HUES6 (cell line): ENCODE results near the gene ZBTB38.
A peak's percentile ranks its signal among the peaks of the same experiment; 100 is the strongest.

Source experiments
- H3K27ac ChIP-seq: 2 replicates; pipeline ENCODE4 v1.7.0; 2013; ENCODE audit warnings: low read depth, mild to moderate bottlenecking, low read length, inconsistent platforms
- H3K27me3 ChIP-seq: 2 replicates; pipeline ENCODE4 v1.6.1; 2013; ENCODE audit warnings: low read length; ENCODE audit not compliant: control insufficient read depth, insufficient read depth
- H3K36me3 ChIP-seq: 2 replicates; pipeline ENCODE4 v1.6.1; 2013; ENCODE audit warnings: low read length; ENCODE audit not compliant: control insufficient read depth, insufficient read depth
- H3K4me1 ChIP-seq: 2 replicates; pipeline ENCODE4 v1.6.1; 2013; ENCODE audit warnings: low read length; ENCODE audit not compliant: control insufficient read depth, insufficient read depth
- H3K4me3 ChIP-seq: 2 replicates; pipeline ENCODE4 v1.5.1; 2013; ENCODE audit warnings: low read depth, low read length
- H3K9ac ChIP-seq: one replicate; pipeline ENCODE4 v1.6.1; 2013; ENCODE audit warnings: mild to moderate bottlenecking, low read length
- H3K9me3 ChIP-seq: 2 replicates; pipeline ENCODE4 v1.6.1; 2013; ENCODE audit warnings: low read depth, low read length; ENCODE audit not compliant: control insufficient read depth, insufficient read depth

The ZBTB38 gene

DNA sequence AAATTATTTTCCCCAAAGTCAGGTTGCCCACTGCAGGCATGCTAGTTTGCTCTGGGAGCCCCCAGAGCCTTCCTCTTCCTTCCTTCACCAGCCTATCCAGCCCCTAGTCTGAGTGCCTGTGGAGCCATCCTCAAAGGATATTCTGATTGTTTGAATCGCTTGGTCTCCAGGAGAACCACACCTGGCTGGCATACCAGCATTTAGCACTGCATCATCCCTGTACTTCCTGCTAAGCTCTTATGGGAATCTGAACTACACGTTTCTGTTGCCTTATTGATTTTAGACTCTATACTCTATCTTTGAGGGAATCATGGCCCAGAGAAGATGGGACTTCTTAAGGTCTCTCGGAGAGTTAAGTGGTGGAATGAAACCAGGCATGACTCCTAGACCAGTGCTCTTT lies 26.3 kb downstream of the ZBTB38 start:
- Histone ChIP-seq H3K4me3 (no peak overlapping the region), H3K27ac (no peak overlapping the region), H3K36me3 (peaks cover 20% of the 10 kb centered on the region; the same call in 1 of the 2 replicates), H3K4me1 (peaks cover 42% of the 10 kb centered on the region), H3K9me3 (peaks cover 18% of the 10 kb centered on the region; the same call in 1 of the 2 replicates), H3K9ac (no peak overlapping the region), H3K27me3 (no peaks in the 10 kb centered on the region)

DNA sequence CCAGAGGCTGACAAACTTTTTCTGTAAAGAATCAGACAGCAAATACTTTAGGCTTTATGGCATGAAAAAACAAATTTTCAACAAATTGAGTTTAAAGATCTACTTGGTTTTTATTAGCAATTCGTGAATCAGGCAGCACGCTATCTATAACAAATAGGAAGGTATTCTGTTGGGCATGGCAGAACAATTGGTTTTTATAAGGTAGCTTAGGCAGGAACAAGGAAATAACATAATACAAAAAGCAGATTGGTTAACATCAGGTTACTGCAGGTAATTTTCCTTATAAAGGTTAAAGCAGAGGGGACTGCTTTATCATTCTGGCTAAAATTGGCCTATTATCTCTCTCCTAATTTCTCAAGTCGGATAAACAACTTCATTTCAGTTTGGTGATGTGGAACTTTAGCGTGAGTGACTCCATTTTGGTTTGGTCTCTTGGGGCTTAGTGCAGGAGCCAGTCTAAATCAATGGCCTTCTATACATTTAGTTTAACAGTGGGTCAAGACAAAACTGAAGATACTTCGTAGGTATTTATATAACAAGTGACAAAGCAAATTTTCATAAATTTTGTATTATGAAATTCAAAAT lies 26.8 kb downstream of the ZBTB38 start:
- Histone ChIP-seq H3K4me1 (peaks cover 45% of the 10 kb centered on the region), H3K9me3 (peaks cover 18% of the 10 kb centered on the region; the same call in 1 of the 2 replicates), H3K9ac (no peak overlapping the region), H3K36me3 (peaks cover 20% of the 10 kb centered on the region; the same call in 1 of the 2 replicates), H3K27me3 (no peaks in the 10 kb centered on the region), H3K27ac (no peak overlapping the region), H3K4me3 (no peak overlapping the region)

DNA sequence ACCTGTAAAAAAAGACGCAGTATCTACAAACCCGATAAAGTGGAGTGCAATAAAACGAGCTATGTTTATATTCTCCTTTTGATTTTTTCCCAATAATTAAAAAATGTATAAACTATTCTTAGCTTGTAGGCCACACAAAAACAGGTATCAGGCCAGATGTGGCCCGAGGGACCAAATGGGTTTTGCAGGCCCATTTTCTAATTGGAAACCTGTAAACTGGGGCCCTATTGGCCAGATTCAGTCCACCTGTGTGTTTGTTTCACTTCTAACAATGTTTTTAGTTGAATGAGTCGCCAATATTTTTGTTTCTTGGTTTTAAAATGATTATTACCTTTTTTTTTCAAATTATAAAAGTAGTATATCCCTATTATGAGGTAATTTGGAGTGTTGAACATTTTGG lies 29.7 kb downstream of the ZBTB38 start:
- Histone ChIP-seq H3K4me3 (no peak overlapping the region), H3K27me3 (peaks cover 3% of the 10 kb centered on the region; the same call in 1 of the 2 replicates), H3K9ac (no peak overlapping the region)

DNA sequence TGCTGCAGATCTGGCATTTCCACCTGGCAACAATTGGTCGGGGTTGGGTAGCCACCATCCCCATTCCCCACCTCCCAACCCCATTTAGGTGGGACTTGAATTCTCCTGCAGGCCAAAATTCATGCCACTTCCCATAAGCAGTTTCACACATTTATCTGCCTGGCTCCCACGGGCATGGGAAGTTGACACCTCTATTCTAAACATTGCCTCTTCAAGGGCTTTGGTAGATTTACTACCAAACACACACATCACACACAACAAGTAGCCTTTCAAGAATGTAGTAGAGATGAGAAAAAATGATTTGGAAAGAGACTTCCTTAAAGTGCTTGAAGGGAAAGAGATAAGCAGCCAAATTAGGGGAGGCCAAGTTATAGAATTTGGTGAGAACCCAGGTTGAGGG lies 30.9 kb downstream of the ZBTB38 start:
- peaks cover 27% of the 10 kb centered on the region; the same call in 1 of the 2 replicates for H3K36me3 ChIP-seq
- peaks cover 36% of the 10 kb centered on the region for H3K4me1 ChIP-seq
- no peak overlapping the region for H3K4me3 ChIP-seq
- no peak overlapping the region for H3K27ac ChIP-seq
- H3K27me3 ChIP-seq: peaks cover 16% of the 10 kb centered on the region
- H3K9me3 ChIP-seq: peaks cover 18% of the 10 kb centered on the region; the same call in 1 of the 2 replicates
- no peak overlapping the region for H3K9ac ChIP-seq

More for the DNA sequence above, 29.7 kb downstream of the ZBTB38 start:
- Histone ChIP-seq H3K27ac (no peak overlapping the region), H3K36me3 (peaks cover 20% of the 10 kb centered on the region; the same call in 1 of the 2 replicates), H3K9me3 (peaks cover 18% of the 10 kb centered on the region; the same call in 1 of the 2 replicates), H3K4me1 (peaks cover 46% of the 10 kb centered on the region)

DNA sequence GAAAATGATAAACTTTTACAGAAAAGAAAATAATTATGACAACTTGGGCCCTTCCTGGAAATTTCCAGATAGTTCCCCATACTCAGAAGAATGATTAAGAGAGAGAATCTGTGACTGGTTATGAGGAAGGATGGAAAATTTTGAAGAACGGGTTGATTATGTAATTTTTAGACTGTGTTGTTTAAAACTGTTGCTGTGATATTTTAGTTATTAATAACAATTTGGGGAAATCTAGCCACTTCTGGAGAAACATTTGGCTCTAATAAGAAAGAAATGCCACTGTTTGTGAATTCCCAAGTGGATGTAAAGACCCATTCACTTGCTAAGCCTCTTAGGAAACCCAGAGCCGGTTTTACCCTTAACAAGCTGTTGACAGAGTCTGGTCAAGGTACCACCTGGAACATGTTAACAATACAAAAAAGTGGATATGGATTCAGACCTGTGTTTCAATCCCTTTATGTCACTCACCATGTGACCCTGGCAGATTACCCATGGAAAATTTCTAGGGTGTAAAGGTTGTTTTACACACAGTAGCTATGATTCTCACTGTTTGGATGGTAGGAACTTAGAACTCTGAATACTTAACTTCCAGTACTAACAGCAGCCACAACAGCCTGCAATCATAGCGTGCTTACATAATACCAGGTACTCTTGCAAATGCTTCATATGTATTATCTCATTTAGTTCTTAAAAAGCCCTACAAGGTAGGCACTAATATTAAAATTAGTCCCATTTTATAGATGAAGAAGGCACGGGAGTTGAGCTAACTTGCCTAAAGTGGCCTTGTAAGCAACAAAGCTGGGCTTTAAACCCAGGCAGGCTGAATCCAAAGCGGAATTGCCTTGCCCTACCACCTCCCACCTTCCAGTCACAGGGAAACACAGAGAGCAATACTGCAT lies 32.0 kb downstream of the ZBTB38 start:
- H3K4me1 ChIP-seq: peaks cover 32% of the 10 kb centered on the region
- H3K36me3 ChIP-seq: peaks cover 37% of the 10 kb centered on the region; the same call in 1 of the 2 replicates
- H3K9ac ChIP-seq: no peak overlapping the region
- H3K4me3 ChIP-seq: no peak overlapping the region
- no peak overlapping the region for H3K27ac ChIP-seq
- peaks cover 21% of the 10 kb centered on the region for H3K27me3 ChIP-seq
- H3K9me3 ChIP-seq: peaks cover 18% of the 10 kb centered on the region; the same call in 1 of the 2 replicates

DNA sequence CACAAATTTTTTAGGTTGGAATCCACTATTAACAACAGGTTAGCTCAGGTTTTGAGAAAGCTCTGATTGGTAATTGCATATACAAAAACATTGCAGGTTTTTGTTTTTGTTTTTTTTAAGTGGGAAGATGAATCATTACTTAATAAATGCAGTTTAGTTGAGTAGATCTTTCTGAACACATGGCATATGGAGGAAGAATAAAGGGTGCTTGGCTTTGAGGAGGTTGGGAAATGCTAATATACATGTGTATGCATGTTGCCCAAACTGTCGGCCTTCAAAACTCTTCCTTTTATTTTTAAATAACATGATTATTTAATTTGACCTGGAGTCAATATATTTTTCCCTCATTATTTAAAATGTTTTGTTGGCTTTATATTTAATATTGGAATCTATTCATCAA lies 32.8 kb downstream of the ZBTB38 start:
- Histone ChIP-seq H3K4me3 (no peak overlapping the region), H3K27me3 (peaks cover 23% of the 10 kb centered on the region), H3K9me3 (peaks cover 15% of the 10 kb centered on the region; the same call in 1 of the 2 replicates), H3K4me1 (peaks cover 32% of the 10 kb centered on the region), H3K27ac (no peak overlapping the region), H3K9ac (no peak overlapping the region), H3K36me3 (peaks cover 38% of the 10 kb centered on the region; the same call in 1 of the 2 replicates)

DNA sequence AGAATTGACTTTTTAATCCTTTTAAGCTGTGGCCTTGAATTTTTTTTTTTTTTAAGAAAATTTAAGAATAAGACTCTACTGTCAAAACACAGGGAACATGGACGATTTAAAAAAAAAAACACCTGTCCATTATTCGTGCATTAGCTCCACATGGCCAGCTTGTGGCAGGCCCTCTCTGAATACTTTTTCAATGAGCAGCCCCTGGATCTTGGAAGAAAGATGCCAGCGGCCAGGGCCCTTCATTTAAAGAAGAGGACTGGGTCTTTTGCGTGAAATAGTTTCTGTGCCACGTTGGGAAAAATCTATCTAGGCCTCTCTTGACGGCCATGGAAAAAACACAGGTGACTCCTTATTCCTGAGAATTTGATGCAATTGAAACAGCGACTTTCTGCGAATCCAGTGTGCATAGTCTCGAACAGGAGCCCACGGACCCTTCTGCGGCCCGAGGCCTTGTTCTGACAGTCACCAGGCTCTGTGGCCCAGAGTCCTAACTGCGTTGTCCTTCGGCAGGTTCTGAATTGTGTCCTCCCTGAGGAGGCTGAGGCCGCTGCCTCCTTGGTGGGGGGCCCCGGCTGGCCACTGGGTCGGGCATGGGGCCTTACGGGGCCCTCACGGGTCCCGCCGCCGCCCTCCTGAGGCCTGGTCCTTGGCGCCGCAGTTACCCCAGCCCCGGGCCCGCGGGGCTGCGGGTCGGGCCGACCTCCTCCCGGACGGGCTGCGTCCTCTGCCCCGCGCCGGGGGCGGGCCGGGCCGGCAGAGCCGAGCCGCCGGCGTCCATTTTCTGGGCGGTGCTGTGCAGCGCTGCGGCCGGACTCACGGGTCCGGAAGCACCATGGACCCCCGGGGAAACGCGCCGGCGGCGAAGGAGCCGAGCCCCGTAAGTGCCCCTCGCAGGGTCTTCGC lies 33.5 kb downstream of the ZBTB38 start:
- peak overlapping the region; percentile 63 for H3K4me3 ChIP-seq

DNA sequence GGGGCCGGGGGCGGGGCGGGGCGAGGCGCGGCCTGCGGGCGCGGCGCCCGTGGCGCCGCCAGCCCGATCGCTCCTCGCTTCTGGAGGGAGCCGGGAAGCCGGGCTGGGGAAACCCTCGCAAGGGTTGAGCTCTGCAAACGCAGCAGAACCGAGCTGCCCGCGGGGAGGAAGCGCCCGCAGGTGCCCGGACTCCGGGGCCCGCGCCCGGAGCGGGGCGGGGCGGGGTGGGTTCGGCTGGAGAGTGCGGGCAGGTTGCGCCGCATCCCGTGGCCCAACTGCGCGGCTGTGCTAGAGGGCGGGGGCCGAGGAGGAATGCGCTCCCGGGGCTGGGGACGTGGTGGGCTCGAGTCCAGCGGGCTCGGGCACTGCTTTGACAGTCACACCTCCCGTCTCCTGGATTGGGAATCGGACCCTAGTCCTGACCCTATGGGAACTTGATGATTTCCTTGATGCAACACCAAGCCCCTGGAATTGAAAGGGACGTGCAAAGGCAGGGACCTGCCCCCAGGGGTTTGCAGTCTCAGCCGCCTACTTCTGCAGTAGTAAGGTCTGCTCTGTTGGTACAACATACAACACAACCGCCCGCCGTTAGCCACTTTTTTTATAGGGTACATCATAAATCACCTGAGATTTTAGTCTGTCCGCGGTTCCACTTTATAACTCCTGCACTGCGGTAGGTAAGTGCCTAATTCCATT lies 34.3 kb downstream of the ZBTB38 start:
- Histone ChIP-seq H3K36me3 (peaks cover 26% of the 10 kb centered on the region; the same call in 1 of the 2 replicates), H3K4me1 (peaks cover 32% of the 10 kb centered on the region), H3K27me3 (peaks cover 32% of the 10 kb centered on the region), H3K9me3 (peaks cover 2% of the 10 kb centered on the region; the same call in 1 of the 2 replicates), H3K4me3 (peak overlapping the region; percentile 63), H3K27ac (no peak overlapping the region), H3K9ac (peak overlapping the region; percentile 24)

More for the DNA sequence above, 33.5 kb downstream of the ZBTB38 start:
- peaks cover 34% of the 10 kb centered on the region; the same call in 1 of the 2 replicates for H3K36me3 ChIP-seq
- H3K27me3 ChIP-seq: peaks cover 29% of the 10 kb centered on the region
- H3K4me1 ChIP-seq: peaks cover 32% of the 10 kb centered on the region
- H3K27ac ChIP-seq: no peak overlapping the region; the same call in 1 of the 2 replicates
- H3K9me3 ChIP-seq: peaks cover 8% of the 10 kb centered on the region; the same call in 1 of the 2 replicates
- H3K9ac ChIP-seq: peak overlapping the region; percentile 80

DNA sequence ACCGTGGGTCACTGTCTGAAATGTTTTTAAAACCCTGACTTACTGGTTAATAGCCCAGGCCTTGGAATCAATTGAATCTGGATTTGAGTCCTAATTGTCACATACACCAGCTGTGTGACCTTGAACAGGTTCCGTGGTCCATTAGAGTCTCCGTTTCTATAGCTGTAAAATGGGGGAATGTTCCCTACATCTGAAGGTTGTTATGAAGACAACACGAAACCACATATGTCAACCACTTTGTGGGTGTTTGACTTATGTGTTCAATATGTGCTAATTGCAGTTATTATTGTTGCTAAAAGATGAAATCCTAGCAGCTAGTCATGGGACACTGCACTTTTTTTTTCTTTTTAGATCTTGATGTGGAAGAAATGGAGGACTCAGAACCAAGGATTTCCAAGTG lies 35.3 kb downstream of the ZBTB38 start:
- H3K9me3 ChIP-seq: no peaks in the 10 kb centered on the region
- no peak overlapping the region for H3K27ac ChIP-seq
- peaks cover 32% of the 10 kb centered on the region for H3K4me1 ChIP-seq
- H3K9ac ChIP-seq: no peak overlapping the region
- H3K4me3 ChIP-seq: no peak overlapping the region
- H3K27me3 ChIP-seq: peaks cover 39% of the 10 kb centered on the region
- peaks cover 25% of the 10 kb centered on the region; the same call in 1 of the 2 replicates for H3K36me3 ChIP-seq

DNA sequence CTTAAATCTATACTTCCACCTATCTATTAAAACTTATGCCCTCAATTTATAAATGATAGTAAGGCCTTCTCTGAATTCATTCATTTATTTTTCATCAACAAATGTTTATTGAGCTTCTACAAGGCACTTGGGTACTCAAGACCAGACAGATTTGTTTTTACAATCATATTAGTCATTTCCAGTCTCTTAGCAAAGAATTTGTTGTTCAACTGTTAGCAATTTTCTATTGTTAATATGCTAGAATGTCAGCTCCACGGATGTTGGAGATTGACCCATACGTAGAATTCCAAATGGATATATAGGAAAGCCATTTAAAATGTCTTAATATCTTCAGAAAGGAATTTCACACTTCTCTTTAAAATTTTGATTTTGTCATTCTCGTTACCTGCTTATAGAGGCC lies 36.7 kb downstream of the ZBTB38 start:
- H3K27ac ChIP-seq: no peak overlapping the region
- no peaks in the 10 kb centered on the region for H3K9me3 ChIP-seq
- H3K9ac ChIP-seq: no peak overlapping the region
- no peak overlapping the region for H3K4me3 ChIP-seq
- H3K4me1 ChIP-seq: peaks cover 31% of the 10 kb centered on the region
- peaks cover 41% of the 10 kb centered on the region for H3K27me3 ChIP-seq
- H3K36me3 ChIP-seq: peaks cover 25% of the 10 kb centered on the region; the same call in 1 of the 2 replicates
